GM19328 (cell line): ENCODE data around the gene PVR.
"Not testable (repeated sequence)": the region's sequence is repeated elsewhere in the genome, so short reads cannot be mapped to it uniquely, and the experiment has no call there.

Source experiments
- ATAC-seq: cut with Tn5 transposase; IDR thresholded peaks from one replicate; pipeline ENCODE4 v1.9.1; 2021; ENCODE audit warnings: mild to moderate bottlenecking, moderate library complexity; ENCODE audit not compliant: unreplicated experiment

Gene PVR

DNA sequence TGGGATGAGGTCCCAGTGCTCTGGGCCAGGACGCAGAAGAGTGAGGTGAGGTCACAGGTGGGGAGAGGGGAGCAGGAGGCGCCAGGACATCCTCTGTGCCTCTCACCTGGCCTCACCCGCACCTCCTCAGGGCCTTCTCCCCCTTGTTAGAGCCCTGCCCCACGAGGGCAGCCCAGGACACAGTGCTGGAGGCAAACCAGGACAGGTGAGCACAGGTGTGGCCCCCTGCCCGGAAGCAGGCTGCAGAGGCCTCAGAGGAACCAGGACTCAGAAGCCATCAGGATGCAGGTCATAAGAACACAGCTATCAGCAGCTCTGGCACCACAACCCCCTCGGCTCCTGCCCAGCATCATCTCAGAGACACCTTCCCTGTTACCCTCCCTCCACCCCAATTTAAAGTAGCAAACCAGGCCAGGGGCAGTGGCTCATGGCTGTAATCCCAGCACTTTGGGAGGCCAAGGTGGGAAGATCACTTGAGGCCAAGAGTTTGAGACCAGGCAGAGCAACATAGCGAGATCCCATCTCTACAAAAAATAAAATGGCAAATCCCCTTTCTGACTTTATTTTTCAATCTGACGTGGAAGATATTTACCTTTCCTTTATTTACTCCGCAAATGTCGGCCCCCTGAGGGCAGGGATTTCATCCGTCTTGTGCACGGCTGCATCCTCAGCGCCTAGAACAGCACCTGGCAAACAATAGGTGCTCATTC, 54.9 kb downstream of the PVR start, which contains the start of gene CEACAM16:
Gene CEACAM16 (plus strand): TSS at position 660 of the 710 bp plus-strand sequence. CDS start 2,306 bp downstream, outside the sequence.
- ATAC-seq = no peak

DNA sequence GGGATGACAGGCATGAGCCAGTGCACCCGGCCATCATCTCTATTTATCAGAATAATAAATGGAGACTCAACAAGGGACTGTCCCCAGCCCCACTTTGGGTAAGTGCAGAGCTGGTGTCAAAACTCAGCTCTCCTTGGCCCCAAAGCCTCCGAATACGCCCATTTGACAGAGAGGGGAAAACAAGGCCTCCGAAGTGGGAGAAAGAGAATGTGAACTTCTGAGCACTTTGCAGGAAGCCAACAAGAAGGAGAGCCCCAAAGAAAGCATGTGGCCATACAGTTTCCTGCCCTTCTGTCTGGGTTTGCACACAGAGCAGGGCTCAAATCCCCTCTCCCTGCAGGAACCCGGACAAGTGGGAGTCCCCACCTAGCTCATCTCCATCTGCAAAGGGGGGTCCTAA, 56.8 kb downstream of the PVR start:
- no peak for ATAC-seq

- ATAC-seq = no peak
Observed at GRCh38 chr19:44701228-44701627, 57.5 kb downstream of the PVR start.

DNA sequence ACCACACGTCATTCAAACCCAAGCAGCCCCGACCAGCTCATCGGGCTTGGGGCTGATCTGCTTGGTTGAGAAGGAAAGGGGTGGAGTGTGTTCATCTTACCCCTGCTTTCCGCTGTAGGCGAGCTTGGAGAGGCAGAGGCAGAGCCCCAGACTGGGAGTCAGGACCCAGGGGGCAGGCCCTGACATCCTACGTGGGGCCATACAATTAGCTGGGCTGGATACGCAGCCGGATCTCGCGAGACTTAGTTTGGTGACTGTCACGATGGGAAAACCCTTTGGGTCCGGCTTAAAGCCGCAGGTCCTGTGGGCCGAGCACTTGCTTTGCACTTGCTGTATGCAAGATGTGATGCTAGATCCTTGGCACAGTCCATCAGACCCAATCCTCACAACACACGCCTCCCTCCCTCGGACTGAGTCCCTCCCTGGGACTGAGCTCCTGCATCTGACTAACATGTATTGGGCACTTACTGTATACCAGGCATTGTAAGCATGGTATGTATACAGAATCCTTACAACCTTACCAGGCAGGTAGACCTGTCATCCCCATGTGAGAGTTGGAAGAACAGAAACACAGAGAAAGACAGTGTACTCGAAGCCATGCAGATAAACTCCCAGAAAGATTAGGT, 59.0 kb downstream of the PVR start:
- ATAC-seq = no peak

GRCh38 chr19:44703336-44704078, 59.8 kb downstream of the PVR start:
- ATAC-seq = no peak

DNA sequence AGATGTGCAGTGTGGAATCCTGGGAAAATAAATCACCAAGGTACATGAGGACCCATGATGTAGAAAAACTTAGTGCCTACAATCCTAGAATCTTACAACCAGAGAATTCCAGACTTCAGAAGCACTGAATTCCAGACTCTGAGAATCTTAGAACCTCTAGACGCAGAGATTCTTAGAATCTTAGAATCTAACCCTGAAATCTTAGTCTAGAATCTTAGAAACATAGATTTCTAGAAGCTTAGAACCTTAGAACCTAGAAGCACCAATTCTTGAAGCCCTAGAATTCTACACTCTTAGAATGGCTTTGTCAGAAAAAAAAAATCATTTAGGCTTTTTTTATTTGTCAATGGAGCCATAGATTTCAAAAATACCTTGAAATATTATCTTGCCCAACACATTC, 61.3 kb downstream of the PVR start:
- no peak for ATAC-seq

DNA sequence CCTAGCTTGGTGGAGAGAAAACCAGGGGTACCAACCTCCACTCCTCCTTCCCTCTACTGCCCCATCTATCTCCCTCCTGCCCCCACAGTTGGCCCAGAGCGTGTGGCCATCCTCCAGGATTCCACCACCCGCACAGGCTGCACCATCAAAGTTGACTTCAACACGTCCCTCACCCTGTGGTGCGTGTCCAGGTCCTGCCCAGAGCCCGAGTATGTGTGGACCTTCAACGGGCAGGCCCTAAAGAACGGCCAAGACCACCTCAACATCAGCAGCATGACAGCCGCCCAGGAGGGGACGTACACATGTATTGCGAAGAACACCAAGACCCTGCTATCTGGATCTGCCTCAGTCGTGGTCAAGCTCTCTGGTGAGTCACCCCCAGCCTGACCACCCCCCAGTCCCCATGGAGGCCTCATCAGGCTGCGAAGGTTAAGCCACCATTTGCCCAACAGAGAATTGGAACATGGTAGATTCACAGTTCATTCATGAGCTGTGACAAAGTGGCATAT, 61.8 kb downstream of the PVR start:
- ATAC-seq = no peak

DNA sequence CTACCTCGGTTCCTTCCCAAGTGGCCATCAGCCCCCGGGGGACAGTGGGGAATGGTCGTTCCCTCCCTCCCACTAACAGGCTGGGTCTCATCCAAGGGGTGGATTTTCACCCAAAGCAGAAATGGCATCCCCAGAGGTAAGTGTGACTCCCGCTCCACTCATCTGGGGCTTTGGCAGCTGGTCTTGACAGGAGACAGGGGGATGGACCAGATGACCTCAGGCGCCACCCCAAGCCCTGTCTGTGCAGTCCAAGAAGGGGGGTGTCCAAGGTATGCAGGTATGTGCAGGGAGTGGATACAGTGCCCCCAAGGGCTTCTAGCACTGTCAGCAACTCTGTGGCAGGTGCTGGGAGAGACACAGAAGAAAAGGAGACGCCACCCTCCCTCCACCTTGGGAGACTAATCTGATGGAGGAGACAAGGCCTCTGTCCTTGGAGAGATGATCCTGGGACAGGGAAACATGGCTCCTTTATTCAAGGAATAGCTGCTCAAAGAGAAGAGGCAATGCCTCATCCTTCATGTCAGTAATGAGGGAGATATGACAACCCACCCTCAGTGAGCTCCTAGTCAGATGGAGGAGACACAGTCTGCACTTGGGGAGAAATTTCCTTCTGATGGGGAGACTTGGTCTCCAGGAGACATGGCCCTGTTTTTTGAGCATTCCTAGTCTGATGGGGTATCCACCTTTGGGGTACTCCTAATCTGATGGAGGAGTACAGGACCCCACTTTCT, 63.0 kb downstream of the PVR start:
- no peak for ATAC-seq

DNA sequence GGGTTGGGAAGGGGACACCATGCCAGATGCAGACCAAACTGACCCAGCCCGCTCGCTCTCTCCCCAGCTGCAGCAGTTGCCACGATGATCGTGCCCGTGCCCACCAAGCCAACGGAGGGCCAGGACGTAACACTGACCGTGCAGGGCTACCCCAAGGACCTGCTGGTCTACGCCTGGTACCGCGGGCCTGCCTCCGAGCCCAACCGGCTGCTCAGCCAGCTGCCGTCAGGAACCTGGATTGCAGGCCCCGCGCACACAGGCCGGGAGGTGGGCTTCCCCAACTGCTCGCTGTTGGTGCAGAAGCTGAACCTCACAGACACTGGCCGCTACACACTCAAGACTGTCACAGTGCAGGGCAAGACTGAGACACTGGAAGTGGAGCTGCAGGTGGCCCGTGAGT, 64.1 kb downstream of the PVR start:
- no peak for ATAC-seq

DNA sequence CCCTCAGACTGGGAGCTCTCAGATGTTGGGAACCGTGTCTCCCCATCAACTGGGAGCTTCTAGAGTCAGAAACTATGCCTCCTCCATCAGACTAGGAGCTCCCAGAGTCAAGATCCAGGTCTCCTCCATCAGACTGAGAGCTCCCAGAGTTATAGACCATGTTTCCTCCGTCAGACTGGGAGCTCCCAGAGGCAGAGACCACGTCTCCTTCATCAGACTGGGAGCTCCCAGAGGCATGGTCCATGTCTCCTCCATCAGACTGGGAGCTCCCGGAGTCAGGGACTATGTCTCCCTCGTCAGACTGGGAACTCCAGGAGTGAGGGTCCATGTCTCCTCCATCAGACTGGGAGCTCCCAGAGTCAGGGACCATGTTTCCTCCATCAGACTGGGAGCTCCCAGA, 65.2 kb downstream of the PVR start:
- ATAC-seq = no peak

DNA sequence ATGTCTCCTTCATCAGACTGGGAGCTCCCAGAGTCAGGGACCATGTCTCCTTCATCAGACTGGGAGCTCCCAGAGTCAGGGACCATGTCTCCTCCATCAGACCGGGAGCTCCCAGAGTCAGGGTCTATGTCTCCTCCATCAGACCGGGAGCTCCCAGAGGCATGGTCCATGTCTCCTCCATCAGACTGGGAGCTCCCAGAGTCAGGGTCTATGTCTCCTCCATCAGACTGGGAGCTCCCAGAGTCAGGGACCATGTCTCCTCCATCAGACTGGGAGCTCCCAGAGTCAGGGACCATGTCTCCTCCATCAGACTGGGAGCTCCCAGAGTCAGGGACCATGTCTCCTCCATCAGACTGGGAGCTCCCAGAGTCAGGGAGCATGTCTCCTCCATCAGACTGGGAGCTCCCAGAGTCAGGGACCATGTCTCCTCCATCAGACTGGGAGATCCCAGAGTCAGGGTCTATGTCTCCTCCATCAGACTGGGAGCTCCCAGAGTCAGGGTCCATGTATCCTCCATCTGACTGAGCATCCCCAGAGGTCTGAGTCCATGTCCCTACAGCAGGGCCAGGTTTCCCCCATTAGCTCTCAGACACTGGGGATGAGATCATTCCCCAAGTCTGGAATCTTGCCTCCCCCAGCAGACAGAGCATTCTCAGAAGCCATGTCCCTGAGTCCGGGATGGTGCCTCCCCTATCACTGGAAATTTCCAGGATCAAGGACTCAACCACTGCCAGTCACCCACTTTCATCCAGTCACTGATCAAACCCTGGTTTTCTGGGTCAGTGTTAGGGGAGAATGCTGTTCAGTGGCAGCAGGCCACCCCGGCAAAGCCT, 65.9 kb downstream of the PVR start:
- ATAC-seq = not testable (repeated sequence)

DNA sequence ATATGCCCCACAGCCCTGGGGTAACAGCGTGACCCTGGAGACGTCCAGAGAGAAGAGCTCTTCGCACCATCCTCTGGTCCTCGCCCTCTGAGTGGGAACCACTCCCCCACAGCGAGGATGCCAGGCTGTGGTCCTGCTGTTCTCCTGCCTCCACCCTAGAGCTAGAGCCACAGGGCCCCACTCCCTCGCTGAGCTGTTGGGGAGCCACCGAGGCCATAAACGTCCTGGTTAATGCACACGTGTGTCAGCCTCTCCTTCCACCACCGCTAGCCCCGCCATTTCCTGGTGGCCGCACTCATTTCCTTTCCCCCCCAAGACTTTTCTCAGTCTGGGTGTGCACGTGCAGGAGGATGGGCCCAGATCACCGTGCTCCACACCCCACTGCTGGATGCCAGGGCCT, 66.8 kb downstream of the PVR start:
- no peak for ATAC-seq

DNA sequence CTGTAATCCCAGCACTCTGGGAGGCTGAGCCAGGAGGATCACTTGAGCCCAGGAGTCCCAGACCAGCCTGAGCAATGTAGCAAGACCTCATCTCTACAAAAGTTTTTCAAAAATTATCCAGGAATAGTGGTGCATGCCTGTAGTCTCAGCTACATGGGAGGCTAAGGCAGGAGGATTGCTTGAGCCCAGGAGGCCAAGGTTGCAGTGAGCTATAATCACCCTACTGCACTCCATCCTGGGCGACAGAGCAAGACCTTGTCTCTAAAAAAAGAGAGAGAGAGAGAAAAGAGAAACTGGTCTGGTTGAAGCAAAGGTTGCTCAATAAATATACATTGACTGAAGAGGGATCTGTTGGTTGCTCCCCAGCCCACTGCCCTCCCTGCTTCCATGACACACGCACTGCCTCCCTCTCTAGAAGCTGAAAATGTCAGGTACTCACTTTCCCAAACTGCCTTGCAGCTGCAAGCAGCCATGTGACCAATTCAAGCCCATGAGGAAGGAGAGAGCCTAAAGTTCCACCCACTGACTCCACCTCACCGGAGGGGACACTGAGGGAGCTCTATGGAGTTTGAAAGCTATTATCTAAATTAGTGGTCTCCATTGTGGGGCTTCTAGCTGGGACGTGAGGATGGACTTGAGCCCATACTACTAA, 69.3 kb downstream of the PVR start:
- no peak for ATAC-seq
